Kidney epithelial cell (primary cell): ENCODE data around the gene CXCL14. TPM values are rescaled to one million over a fixed set of nuclear protein-coding genes. Genes with fewer than 3 reads are reported as not detected.

ENCODE experiments used
- DNase-seq: peaks from one replicate; pipeline ENCODE4 v3.0.0-alpha.2; 2010; ENCODE audit warnings: low read depth
- H3K27me3 ChIP-seq: 2 replicates; pipeline ENCODE4 v1.6.0; 2011; ENCODE audit warnings: low read length; ENCODE audit not compliant: control insufficient read depth, insufficient read depth
- H3K36me3 ChIP-seq: 2 replicates; pipeline ENCODE4 v1.5.1; 2011; ENCODE audit warnings: low read length; ENCODE audit not compliant: control insufficient read depth, insufficient read depth
- H3K4me3 ChIP-seq: 2 replicates; pipeline ENCODE4 v1.5.1; 2011; ENCODE audit warnings: low read depth, mild to moderate bottlenecking, control low read depth, low read length
- CTCF ChIP-seq: IDR thresholded peaks from 2 replicates; pipeline ENCODE4 v1.5.1; 2011; ENCODE audit warnings: mild to moderate bottlenecking, moderate library complexity, low read length, control low read depth, inconsistent platforms; ENCODE audit not compliant: insufficient read depth, poor library complexity, severe bottlenecking
- total RNA-seq: library from RNA; depleted of rRNA; stranded (reverse); fragments of >200 nt; gene quantifications from 2 replicates; pipeline ENCODE4 v1.2.3, GENCODE V29; 2015

The CXCL14 gene
- total RNA-seq, 1 donor from 2014 or later = not detected

GRCh38 chr5:135569755-135570452 lies 8.9 kb downstream of the CXCL14 start:
- Histone ChIP-seq H3K36me3 (no peaks in the 10 kb centered on the region), H3K4me3 (no peak overlapping the region), H3K27me3 (peaks cover 8% of the 10 kb centered on the region)
- no peak for DNase-seq
- peak; percentile 69 for TF ChIP-seq CTCF

- Histone ChIP-seq H3K4me3 (no peak overlapping the region), H3K27me3 (peaks cover 11% of the 10 kb centered on the region), H3K36me3 (no peaks in the 10 kb centered on the region)
- TF ChIP-seq CTCF = no peak
- no peak for DNase-seq
Measured at GRCh38 chr5:135568923-135569360, 9.8 kb downstream of the CXCL14 start.

GRCh38 chr5:135568246-135568645 lies 10.5 kb downstream of the CXCL14 start:
- Histone ChIP-seq H3K36me3 (no peaks in the 10 kb centered on the region), H3K27me3 (peaks cover 11% of the 10 kb centered on the region), H3K4me3 (no peak overlapping the region)
- no peak for DNase-seq
- TF ChIP-seq CTCF = no peak

GRCh38 chr5:135567661-135568060 lies 11.1 kb downstream of the CXCL14 start:
- H3K27me3 ChIP-seq = peaks cover 11% of the 10 kb centered on the region

GRCh38 chr5:135566422-135567400 lies 12.1 kb downstream of the CXCL14 start:
- Histone ChIP-seq H3K4me3 (no peak overlapping the region), H3K36me3 (no peaks in the 10 kb centered on the region), H3K27me3 (peaks cover 11% of the 10 kb centered on the region)
- no peak for DNase-seq
- no peak for TF ChIP-seq CTCF

More at GRCh38 chr5:135567661-135568060, 11.1 kb downstream of the CXCL14 start:
- H3K36me3 ChIP-seq = no peaks in the 10 kb centered on the region
- no peak for TF ChIP-seq CTCF
- no peak for DNase-seq
- no peak overlapping the region for H3K4me3 ChIP-seq
